ENCODE results near the gene ZNF831.

DNA sequence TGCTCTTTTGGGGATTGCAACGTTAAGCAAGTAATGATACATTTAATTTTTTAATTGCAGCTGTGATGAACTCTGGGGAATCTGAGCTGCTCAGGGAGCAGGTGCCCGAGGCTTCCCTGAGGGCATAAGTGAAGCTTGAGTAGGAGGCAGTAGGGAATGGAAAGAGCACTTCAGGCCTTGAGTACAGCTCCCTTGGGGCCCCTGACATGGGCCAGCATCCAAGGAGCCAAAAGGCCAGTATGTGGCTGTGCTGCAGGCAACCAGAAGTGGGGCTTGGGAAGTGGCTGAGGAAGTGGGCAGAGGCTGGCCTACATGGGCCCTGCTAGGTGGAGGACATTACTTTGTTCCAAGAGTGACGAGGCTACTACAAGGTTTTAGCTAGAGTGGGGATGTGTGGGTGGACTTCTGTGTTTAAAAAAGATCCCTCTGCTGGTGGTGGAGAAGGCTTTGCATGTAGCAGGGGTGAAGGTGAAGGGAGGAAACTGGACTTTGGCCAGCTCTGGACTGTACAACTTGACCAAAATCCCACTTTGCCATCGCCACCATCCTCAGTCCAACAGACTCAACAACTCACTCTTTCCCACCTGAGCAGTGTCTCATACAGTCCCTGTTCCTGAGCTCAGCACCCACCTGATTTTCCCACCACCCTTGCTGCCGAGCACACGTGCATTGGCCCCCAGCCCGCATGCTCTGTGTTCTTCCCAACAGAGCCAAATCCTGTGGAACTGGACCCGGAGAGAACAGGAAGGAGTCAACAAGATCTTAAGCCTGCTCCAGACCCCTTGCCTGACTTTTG is 10.9 kb upstream of the ZNF831 start:
- TF ChIP-seq, protein P1, sequence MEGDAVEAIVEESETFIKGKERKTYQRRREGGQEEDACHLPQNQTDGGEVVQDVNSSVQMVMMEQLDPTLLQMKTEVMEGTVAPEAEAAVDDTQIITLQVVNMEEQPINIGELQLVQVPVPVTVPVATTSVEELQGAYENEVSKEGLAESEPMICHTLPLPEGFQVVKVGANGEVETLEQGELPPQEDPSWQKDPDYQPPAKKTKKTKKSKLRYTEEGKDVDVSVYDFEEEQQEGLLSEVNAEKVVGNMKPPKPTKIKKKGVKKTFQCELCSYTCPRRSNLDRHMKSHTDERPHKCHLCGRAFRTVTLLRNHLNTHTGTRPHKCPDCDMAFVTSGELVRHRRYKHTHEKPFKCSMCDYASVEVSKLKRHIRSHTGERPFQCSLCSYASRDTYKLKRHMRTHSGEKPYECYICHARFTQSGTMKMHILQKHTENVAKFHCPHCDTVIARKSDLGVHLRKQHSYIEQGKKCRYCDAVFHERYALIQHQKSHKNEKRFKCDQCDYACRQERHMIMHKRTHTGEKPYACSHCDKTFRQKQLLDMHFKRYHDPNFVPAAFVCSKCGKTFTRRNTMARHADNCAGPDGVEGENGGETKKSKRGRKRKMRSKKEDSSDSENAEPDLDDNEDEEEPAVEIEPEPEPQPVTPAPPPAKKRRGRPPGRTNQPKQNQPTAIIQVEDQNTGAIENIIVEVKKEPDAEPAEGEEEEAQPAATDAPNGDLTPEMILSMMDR (IDR thresholded peaks at IDR 0.05; ENCODE audit: insufficient read depth, low read depth, low read length), result no peak
- no peak for TF ChIP-seq EZH2 (IDR thresholded peaks at IDR 0.05; ENCODE audit: insufficient read depth, low read length)

Data from astrocyte (in vitro differentiated cells and primary cell).